GM12892 (cell line): ENCODE results near the gene LAMB1.

Experiments
- POLR2A ChIP-seq: IDR thresholded peaks from 2 replicates; pipeline ENCODE4 v1.6.1; 2011; ENCODE audit warnings: low read depth, low read length, control low read depth
- POLR2AphosphoS5 ChIP-seq: IDR thresholded peaks from 2 replicates; pipeline ENCODE4 v1.6.1; 2011; ENCODE audit warnings: low read depth, low read length, control low read depth

DNA sequence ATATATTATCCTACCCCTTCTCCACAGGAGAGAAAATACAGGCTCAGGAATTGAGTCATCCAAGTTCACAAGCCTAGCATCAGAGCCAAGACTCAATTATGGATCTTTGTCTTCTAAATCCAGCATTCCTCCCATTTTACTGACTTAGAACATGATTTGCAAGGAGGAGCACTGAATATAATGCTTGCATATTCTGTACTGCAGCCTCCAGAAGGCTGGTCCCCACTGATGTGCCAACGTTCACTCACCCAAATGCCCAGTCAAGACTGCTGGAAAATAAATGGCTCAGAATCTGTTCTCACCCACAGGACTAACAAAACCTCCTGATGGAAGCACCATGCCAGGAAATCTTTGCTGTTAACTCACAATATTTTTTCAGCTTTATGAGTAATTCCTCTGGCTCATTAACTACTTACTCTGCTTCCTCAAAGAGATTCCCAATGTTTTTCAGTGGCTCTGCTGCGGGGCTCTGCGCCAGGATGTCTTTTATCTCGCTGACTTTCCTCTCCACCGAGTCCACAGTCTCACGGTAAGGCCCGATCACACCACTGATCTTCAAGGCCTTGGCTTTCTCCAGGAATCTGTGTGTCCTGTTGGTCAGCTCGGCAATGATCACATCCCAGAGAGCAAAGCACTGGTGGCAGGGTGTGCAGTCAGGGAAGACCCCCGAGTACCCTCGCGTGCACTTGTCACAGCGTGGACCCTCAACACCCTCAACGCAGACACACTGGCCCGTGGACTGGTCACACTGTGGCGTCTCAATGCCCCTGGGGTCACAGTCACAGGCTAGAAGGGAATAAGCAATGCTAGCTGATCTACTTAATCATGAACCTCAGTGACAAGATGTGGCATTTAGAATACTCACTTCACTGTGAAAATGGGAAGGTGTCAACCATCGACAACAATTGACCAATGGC is 63.1 kb downstream of the LAMB1 start:
- TF ChIP-seq POLR2A (no peak), POLR2AphosphoS5 (no peak)
